ENCODE results near the gene BAIAP2L2.
"Not testable (repeated sequence)": the region's sequence is repeated elsewhere in the genome, so short reads cannot be mapped to it uniquely, and the experiment has no call there.

The BAIAP2L2 gene

DNA sequence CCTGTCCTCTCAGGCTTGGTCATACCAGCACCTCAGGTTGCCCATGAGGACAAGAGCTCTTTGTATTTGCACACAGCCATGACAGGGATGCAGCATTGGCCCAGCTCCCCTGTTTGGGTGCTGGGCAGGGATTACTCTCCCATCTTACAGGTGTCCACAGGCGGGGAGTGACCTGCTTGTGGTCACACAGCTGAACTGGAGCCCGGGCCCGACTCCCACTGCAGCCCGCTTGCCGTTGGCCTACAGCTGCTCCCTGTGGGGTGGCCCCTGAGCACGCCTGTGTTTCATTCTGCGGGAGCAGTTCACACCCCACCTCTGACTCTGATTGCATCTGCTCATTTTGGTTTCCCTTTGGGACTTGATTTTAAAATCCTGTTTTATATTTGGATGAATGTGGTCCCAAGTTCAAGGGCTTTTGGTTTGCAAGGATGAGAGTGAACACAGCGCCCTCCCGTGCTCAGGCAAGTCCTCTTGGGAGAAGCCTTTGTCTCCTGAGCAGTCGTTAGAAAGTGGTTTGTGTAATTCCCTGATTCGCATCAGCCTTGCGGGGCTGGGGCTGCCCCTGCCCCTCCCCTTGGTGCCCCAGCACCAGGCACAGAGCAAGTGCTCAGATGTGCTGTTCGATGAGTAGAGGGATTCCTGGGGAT is 44.0 kb downstream of the BAIAP2L2 start:
- no peak for DNase-seq

DNA sequence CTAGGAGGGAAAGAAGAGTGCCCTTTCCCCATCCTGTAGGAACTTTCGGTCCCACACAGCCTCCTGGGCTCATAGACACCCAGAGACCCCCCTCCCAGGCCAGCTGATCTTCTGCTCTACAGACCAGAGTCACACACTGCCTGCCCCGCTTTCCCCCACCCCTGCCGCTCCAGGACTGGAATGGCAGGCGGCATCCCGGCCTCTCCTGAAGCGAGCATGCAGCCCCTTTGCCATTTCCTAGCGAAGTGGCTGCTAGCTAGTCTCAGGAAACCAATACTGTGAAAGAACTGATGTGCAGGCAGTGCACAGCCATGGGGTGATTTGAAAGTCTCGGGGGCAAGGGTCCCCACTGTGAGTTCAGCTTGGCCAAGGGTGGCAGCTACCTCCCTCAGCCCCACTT is 44.9 kb downstream of the BAIAP2L2 start:
- no peak for DNase-seq

DNA sequence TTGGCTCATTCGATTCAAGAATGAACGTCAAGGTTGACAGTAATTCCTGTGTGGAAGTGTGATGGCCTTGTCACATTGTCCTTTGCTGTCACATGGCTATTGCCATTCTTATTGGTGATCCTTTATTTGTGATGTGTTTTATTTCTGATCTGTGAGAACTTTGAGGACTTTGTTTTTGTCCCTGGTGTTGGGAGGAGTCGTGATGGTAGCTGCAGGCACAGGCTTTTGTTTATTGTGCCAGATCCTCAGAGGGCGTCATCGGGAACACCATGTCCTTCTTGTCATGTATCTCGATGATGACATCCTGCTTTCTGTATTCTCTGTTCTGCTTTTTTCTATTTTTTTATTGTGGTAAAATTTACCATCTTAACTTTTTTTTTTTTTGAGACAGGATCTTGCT is 47.7 kb downstream of the BAIAP2L2 start:
- DNase-seq, result no peak

DNA sequence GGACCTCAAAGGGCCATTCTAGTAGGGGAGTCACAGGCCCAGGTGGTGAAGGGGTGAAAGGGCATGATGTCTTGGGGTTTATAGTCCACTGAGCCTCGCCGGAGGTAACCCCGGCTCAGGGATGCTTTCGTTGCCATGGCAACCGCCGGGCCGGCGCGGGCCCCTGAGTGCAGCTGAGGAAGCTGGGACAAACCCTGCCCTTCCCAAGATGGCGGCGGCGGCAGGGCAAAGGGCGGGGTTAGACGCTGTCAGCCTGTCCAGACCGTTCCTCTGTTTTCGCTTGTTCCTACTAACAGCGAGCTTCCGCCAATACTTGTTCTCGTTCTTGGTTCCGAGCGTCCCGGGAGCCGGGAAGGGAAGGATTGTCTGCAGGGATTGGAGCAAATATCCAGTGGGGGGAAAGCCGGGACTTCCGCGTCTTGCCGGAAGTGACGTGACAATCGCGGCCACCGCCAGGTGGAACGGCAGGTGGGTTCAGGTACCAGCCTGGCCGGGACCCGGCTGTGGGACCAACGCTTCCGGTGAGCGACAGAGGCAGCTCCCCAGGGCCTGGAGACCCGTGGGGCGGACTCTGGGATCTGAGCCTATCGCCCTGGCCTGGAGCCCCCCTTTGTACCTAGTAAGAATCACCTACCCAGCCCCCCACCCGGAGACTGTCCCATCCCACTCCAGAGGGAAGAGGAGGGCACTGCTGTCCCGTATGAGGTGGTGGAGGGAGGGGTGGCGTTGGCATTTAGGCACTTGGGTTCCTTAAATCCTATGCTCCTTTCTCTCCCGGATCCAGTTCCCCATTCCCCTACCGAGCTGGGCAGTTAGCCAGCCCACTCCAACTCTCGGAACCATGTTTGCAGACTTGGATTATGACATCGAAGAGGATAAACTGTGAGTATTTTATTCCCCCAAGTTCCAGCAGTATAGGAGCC is 53.3 kb downstream of the BAIAP2L2 start, which contains the start of gene PICK1:
Gene PICK1 (plus strand): TSS at position 436 of the 923 bp plus-strand sequence. CDS start 406 bp downstream, at position 842.
- DNase-seq, result peak; percentile 74 to 79

DNA sequence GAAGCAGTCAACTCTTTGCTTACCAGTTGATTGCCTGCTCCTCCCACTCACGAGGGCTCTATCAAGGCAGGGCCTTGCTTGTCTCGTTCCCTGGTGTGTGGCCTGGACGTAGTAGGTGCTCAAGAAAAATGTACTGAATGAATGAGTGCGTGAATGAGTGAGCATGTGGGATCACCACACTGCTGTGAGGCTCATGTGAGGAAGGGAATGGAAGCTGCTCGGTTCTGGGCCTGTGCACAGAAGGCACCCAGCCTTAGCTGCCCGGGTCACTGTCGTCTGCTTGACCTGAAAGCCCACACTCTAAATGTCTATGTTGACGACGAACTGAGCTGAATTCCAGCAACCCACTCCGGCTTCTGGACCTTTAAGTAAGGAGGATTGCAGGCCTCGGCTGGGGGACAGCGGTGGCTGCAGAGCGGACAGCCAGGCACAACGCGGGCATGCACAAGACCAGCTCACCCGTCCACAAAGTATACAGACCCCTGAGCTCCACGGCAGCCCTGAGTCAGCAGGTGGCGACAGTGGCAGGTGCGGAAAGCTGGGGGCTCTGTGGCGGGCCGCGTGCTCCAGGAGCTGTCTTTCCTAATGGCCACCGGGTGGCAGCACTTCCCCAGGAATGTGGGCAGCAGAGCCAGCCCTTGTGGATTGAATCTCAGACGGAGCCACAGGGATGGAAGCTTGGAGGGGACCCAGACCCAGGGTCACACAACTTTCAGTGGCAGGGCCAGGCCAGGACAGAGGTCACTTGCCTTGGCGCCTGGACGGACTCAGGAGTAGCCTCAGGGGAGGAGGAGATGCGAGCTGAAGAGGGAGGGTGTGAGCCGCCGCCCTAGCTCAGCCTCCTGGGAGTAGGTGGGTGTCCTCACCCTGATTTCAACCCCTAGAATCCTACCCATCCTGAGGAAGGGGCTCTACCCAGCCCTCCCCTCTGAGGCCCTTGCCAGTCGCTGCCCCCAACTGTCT is 58.3 kb downstream of the BAIAP2L2 start:
- DNase-seq, result peak; percentile 70 to 75

DNA sequence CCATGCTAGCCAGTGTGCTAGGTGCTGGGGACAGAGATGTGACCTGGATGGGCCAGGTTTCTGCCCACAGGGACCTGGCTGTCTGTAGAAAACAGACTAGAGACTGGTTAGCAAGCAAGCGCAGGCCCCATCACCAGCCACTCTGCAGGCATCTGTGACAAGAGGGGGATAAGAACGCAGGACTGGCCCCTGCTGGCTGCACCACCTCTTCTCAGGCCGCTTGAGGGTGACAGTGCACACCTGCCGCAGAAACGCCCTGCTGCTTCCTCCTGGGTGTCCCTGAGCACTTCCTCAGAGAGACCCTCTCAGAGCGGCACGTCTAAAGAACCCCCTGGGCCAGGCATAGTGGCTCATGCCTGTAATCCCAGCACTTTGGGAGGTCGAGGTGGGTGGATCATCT is 59.2 kb downstream of the BAIAP2L2 start:
- no peak for DNase-seq

DNA sequence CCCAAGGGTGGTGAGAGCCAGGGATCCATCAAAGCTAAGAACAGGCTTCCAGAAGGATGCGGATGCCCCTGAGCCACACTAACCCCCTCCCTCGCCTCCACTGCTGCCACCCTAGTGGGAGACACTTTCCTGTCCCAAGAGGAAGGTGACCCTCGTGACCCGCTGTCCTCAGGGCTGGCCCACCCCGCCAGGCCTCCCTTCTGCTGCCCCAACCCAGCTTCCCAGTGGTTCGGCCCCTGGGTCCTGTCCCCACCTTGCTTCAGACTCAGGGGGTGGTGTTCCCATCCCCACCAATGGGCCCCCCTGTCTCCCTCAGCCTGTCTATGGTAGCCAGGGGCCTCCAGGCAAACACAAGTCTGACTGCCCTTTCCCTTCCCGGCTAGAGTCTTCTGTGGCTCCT is 59.8 kb downstream of the BAIAP2L2 start:
- no peak for DNase-seq

DNA sequence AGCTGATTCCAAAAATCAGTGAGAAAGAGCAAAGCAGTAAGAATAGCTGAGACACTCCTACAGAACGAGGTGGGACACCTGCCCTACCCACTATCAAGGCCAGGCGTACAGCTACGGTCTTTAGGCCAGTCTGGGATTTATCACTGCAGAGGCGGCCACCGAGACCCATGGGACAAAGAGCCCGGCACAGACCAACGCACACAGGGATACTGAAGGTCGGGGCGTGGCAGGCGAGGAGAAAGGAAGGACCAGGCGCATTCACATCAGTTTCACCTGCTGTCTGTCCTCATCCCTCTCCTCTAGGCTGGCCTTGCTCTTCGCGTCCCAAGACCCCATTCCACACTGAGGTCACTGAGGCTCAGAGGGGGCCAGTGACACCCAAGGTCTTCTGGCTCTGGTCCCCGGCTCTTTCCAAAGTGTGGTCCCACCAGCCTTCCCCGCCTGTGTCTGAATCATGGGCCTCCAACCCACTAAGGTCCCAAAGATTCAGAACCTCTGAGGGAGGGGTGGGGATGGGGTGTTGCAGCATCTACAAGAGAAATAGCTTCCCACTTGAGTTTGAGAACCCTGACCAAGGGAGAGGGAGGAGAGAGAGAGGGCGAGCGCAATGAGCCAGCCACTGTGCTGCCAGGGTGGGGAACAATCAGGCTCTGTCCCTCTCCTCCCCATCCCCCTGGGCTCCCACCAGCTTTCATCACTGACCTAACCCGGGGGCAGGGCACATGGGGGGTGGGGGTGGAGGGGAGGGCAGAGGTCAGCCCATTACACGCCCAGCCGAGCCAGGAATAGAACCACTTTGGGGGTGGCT is 60.5 kb downstream of the BAIAP2L2 start:
- no peak for DNase-seq

DNA sequence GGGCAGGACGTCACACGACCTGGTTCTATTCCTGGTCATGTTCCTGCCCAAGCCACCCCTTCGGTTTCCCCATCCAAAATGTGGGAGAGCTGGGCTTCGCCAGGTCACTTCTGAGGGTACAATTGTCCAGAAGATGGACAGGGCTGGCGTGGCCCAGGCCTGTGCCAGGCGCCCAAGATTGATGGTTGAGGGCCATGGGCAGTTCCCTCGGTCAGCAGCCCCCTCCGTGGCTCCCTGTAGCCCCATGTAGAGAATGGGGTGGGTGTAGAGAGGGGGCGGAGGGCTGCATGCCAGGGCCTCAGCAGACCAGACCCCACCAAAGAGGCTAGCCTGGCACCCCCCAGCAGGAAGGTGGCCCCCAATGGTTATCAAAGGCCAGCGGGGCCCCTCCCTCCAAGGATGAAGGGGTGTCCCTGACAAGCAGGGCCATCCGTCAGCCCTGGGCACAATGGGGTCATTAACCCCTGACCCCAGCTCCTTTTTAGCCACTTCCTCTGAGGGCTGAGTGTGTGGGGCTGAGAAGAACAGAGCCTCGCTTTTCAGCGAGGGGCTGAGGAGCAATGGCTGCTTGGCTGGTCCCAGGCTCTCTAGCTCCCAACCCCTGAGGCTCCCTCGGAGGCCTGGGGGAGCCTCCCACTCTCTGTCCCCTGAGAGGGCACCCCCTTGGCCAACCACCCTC is 64.3 kb downstream of the BAIAP2L2 start:
- no peak for DNase-seq

DNA sequence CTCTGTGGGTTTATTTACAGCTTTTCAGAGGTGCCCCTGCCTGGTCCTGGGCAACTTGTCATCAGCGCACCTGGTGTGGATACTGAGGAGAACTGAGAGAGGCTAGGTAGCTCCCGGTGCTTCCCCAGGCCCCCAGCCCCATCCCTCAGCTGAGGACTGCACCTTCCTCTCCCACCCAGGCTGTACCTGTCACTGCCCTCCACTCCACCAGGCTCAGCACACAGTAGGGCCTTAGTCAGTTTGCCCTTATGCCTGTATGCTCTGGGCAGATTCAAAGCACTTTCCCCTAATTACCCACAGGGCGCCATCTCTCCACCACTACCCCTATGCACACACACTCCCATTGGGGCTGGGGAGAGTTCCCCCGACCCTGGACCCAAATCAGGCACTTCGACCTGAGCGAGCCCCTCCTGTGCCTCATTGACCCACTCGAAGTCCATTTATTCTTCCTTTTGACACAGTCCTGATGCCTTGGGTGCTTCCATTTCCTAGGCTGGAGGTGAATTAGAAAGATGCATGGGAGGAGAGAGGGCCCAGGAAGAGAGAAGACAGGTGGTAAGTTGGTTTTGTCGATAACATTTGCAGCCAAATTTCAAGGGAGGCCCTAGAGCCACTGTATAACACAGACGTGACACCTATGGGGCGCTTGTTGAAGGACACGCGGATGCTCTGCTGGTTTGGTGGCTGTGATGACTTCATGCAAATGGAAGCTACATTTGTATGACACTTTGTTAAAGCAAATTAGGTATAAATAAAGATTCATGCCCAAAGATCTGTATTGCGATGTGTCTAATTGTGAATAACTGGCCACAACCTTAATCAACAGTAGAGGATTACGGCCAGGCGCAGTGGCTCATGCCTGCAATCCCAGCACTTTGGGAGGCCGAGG is 67.1 kb downstream of the BAIAP2L2 start:
- DNase-seq, result no peak

DNA sequence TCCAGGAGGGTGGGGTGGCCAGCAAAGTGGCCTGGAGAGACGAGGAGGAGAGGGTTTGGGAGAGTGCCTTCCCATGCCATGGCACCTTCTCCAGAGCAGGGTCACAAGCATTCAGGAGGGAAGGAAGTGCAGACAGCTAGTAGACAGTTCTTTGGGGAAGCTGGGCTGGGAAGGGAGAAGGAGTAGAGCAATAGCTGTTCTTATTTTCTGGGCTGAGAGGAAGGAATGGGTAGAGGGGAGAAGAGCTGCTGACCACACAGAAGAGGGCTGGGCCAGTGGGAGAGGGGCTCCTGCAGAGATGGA is 68.0 kb downstream of the BAIAP2L2 start:
- no peak for DNase-seq

DNA sequence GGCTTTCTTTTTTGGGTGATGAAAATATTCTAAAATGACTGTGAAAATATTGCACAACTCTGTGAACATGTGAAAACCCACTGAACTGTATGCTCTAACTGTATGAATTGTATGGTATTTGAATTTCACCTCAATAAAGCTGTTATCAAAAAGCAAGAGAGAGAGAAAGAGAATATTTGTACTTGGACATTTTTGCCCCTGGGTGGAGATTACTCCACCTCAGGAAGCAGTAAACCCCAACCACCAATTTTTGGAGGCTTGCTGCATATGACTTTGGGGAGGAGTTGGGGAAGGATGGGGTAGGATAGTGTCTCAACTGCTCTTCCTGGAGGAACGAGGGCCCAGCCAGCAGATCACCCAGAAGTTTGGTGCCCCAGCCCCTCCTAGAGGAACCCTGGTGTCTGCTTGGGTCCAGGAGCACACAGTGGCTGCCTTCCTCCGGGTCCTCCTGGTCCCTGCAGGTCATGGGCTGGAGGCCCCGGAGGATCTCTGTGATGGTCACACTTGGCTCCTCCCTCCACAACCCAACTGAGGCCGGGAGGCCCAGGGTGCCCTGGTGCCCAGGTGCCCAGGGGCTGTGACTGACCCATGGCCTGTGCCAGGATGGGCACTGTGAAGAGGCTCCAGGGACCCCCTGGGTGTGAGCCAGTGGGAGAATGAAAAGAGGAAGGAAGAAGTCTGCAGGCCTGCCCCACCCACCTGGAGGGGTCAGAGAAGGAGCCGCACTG is 68.6 kb downstream of the BAIAP2L2 start:
- no peak for DNase-seq

DNA sequence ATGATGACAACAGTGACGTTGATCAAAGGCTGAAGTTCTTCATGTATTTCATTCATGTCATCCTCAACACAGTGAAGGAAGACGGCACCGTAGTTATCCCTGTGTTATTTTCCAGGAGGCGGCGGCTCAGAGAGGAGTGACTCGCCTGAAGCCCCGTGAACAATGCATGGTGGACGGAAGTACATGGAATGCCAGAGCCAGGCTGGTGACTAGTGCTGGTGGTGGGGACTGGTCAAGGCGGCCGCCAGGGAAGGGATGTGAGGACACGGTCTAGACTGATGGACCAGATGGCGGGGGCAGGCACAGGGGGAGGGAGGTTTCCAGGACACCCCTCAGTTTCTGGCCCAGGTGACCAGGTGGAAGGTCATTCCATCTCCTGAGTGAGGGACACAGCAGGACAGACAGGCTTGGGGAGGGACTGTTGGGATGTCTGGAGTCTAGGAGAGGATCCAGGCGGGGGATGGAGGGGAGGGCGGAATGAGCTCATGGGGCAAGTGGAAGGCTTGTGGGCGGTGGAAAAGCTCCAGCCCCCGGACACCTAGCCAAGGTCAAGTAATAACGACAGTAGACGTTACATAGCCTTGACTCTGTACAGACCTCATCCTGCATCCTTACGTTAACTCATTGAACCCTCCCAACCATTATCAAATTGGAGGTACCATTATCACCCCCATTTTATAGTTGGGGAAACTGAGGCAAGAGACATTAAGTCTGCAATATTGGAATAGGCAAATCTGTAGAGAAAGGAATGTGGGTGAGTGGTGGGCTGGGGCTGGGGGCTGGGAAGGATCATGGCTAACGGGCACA is 69.3 kb downstream of the BAIAP2L2 start:
- DNase-seq, result no peak

DNA sequence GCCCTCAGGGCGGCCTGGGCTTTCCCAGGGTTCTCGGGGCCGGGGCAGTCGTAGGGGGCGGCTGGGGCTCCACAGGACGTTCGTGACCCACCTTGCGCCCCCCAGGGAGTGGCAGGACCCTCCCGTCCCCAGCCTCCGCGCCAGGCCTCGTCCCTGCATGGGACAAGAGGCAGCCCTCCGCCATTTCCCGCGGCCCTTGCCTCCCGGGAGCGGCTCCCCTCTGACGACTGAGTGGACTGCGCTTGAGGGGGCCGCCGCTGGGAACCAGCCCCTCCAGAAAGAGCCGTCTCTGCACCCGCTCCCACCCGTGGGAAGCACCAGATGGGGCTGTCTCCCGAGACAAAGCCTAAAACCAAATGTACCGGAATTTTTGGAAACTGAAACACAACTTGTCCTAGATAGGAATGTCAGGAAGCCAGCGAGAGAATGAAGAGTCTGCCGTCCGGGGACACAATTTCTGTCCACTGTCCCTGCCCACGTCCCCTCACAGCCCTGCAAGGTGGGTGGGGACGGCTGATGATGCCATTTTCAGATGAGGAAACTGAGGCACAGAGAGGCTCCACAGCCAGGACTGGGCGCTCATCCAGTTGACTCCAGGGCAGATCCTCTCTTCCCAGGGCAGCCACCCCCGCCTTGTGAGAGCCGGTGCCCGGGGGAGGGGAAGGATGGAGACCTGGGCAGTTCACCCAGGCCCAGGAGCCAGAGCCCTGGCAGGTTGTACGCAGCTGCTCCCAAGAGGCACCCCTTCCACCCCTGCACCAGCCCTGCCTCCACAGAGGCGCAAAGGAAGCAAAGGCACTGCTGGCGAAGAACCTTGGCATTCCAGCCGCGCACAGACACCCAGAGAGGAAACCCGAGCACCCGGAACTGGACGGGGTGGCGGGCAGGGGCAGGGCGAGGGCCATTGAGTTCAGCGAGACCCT is 71.3 kb downstream of the BAIAP2L2 start:
- DNase-seq, result no peak

DNA sequence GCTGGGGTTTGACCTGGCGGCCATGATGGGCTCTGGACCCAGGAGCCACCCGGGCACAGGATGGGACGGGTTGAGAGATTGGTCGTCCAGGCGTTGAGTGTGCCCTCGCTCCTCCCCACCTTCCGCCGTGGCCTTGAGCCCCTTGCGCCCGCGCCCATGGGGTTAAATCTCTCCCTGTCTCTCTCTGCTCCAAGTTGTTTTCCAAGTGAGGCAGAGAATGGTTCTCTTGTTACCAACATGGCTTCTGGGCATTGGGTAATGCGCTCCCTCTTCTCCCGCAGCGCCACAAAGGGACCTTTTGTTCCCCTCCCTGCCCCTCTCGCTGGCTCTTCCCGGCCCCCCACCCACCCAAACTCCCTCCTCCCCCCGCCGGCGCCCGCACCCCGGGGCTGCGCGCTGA is 72.1 kb downstream of the BAIAP2L2 start:
- no peak for DNase-seq

DNA sequence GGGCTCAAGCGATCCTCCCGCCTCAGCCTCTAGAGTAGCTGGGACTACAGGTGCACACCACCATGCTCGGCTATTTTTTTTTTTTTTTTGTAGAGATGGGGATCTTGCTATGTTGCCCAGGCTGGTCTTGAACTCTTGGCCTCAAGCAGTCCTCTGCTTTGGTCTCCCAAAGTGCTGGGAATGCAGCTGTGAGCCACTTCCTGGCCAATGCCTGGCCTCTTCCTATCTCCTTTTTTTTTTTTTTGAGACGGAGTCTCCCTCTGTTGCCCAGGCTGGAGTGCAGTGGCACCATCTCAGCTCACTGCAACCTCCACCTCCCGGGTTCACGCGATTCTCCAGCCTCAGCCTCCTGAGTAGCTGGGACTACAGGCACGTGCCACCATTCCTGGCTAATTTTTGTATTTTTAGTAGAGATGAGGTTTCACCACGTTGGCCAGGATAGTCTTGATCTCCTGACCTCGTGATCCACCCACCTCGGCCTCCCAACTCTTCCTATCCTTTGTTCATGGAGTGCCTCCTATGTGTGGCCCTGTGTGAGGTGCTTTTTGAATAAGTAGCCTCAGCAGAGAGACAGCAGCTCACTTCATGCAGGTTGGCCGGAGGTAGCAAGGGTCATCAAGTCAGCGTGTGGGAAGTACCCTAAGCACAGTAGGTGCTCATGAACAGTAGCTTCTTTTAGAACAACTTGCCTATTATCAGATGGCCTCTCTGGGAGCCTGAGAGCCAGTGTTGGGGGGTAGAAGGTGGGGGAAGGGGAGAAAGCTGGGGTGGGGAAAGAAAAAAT is 72.9 kb downstream of the BAIAP2L2 start:
- not testable (repeated sequence) for DNase-seq
